PFSK-1 (cell line): ENCODE results near the gene ZNF227.

ENCODE experiments used
- FOXP2 ChIP-seq: optimal IDR thresholded peaks from 2 replicates; pipeline ENCODE3; 2011; ENCODE audit warnings: borderline replicate concordance, control low read depth, inconsistent platforms; ENCODE audit not compliant: insufficient read depth; ENCODE audit errors: extremely low read length, extremely low read depth
- POLR2AphosphoS5 ChIP-seq: IDR thresholded peaks from 2 replicates; pipeline ENCODE4 v1.6.1; 2012; ENCODE audit warnings: low read depth, mild to moderate bottlenecking, control low read depth, low read length, moderate library complexity
- REST ChIP-seq, 2 experiments: IDR thresholded peaks; 2 replicates each; pipeline versions ENCODE4 v1.6.1 to v1.8.0; 2011 to 2012; ENCODE audit warnings: low read depth in 2 of 2, low read length in 2 of 2, control low read depth in 1 of 2, inconsistent platforms in 1 of 2, mild to moderate bottlenecking in 1 of 2, moderate library complexity in 1 of 2; ENCODE audit not compliant: insufficient read depth in 1 of 2
- SIN3A ChIP-seq: IDR thresholded peaks from 2 replicates; pipeline ENCODE4 v1.6.1; 2012; ENCODE audit warnings: mild to moderate bottlenecking, low read length, moderate library complexity, borderline replicate concordance; ENCODE audit not compliant: insufficient read depth
- TAF1 ChIP-seq: IDR thresholded peaks from 2 replicates; pipeline ENCODE4 v1.6.1; 2012; ENCODE audit warnings: low read length, control low read depth, borderline replicate concordance; ENCODE audit not compliant: insufficient read depth

Gene ZNF227

GRCh38 chr19:44176590-44176989, 35.7 kb upstream of the ZNF227 start:
- no peak for TF ChIP-seq TAF1

GRCh38 chr19:44180968-44181367, 31.4 kb upstream of the ZNF227 start:
- no peak for TF ChIP-seq SIN3A
- no peak for TF ChIP-seq TAF1
- TF ChIP-seq FOXP2 = no peak
- TF ChIP-seq POLR2AphosphoS5 = no peak
- TF ChIP-seq REST (IDR thresholded peaks at IDR 0.05; ENCODE audit: insufficient read depth in 1 of 2, low read depth in 2 of 2, low read length in 2 of 2) = no peak

- TF ChIP-seq SIN3A (no peak), POLR2AphosphoS5 (no peak), TAF1 (no peak), REST (IDR thresholded peaks at IDR 0.05; ENCODE audit: insufficient read depth in 1 of 2, low read depth in 2 of 2, low read length in 2 of 2) (no peak), FOXP2 (no peak)
Observed at GRCh38 chr19:44182145-44182544, 30.2 kb upstream of the ZNF227 start.

- TF ChIP-seq REST (IDR thresholded peaks at IDR 0.05; ENCODE audit: insufficient read depth in 1 of 2, low read depth in 2 of 2, low read length in 2 of 2) = no peak
- TF ChIP-seq POLR2AphosphoS5 = no peak
- no peak for TF ChIP-seq SIN3A
- no peak for TF ChIP-seq TAF1
- TF ChIP-seq FOXP2 = no peak
Observed at GRCh38 chr19:44190020-44190419, 22.3 kb upstream of the ZNF227 start.

- no peak for TF ChIP-seq POLR2AphosphoS5
- no peak for TF ChIP-seq REST (IDR thresholded peaks at IDR 0.05; ENCODE audit: insufficient read depth in 1 of 2, low read depth in 2 of 2, low read length in 2 of 2)
- TF ChIP-seq FOXP2 = no peak
- no peak for TF ChIP-seq TAF1
- no peak for TF ChIP-seq SIN3A
Observed at GRCh38 chr19:44192127-44192526, 20.2 kb upstream of the ZNF227 start.
